ENCODE measurements around the gene PSAP. TPM values are rescaled to one million over a fixed set of nuclear protein-coding genes. Genes with fewer than 3 reads are reported as not detected.

PSAP gene
- total and polyA plus RNA-seq, 11 donors, result 454 to 2,171 (median 1,616) TPM

- Histone ChIP-seq H3K36me3 (peaks cover 0 to 100% (median 99%) of the 10 kb centered on the region in 9 donors), H3K4me1 (peaks cover 0 to 36% (median 0%) of the 10 kb centered on the region in 12 donors), H3K4me3 (no peak overlapping the region), H3K9me3 (no peaks in the 10 kb centered on the region), H3K27me3 (no peaks in the 10 kb centered on the region), H3K27ac (no peak overlapping the region)
- TF ChIP-seq POLR2A (IDR thresholded peaks at IDR 0.05), result no peak
- TF ChIP-seq, protein P1, sequence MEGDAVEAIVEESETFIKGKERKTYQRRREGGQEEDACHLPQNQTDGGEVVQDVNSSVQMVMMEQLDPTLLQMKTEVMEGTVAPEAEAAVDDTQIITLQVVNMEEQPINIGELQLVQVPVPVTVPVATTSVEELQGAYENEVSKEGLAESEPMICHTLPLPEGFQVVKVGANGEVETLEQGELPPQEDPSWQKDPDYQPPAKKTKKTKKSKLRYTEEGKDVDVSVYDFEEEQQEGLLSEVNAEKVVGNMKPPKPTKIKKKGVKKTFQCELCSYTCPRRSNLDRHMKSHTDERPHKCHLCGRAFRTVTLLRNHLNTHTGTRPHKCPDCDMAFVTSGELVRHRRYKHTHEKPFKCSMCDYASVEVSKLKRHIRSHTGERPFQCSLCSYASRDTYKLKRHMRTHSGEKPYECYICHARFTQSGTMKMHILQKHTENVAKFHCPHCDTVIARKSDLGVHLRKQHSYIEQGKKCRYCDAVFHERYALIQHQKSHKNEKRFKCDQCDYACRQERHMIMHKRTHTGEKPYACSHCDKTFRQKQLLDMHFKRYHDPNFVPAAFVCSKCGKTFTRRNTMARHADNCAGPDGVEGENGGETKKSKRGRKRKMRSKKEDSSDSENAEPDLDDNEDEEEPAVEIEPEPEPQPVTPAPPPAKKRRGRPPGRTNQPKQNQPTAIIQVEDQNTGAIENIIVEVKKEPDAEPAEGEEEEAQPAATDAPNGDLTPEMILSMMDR (IDR thresholded peaks at IDR 0.05), result no peak
- peak in 1 of 5 donors; percentile 3 for DNase-seq
- no peak for ATAC-seq
- intact Hi-C loops (cut with DNase I), result no loop called here
- 75 to 83% (median 79%) methylated on average over 6 to 11 of the region's 11 CpGs for WGBS, 4 donors
These were observed 25.8 kb downstream of the PSAP start for GRCh38 chr10:71825217-71825616.

GRCh38 chr10:71824333-71824732, 26.7 kb downstream of the PSAP start:
- intact Hi-C loops (cut with DNase I), result no loop called here
- TF ChIP-seq, protein P1 (IDR thresholded peaks at IDR 0.05), result no peak
- no peak for TF ChIP-seq POLR2A (IDR thresholded peaks at IDR 0.05)
- Histone ChIP-seq H3K27me3 (no peaks in the 10 kb centered on the region), H3K4me1 (peaks cover 0 to 34% (median 0%) of the 10 kb centered on the region in 12 donors), H3K4me3 (no peak overlapping the region), H3K9me3 (no peaks in the 10 kb centered on the region), H3K27ac (peak overlapping the region in 1 of 12 donors; percentile 10), H3K36me3 (peaks cover 0 to 100% (median 99%) of the 10 kb centered on the region in 9 donors)
- ATAC-seq (no peak), DNase-seq (no peak)
- WGBS, 4 donors, result 96 to 97% (median 96%) methylated on average over 3 of the region's 3 CpGs

DNA sequence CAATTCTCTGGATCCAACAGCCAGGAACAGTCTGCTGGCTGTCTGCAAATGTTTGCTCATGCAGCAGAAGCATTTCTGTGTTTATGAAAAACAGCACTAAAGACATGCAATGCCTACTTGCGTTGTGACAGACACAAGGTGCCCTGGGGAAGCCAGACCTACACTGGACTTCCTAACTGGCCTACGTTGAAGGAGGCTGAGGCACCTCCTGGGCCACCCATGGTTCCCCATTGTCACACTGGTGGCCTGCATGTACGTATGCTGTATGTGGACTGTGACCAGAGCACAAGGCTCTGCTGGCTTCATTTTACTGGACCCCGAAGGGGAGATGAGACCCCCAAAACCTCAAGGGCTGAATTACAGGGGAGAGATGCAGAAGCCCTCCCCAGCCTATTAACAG, 27.7 kb downstream of the PSAP start:
- H3K36me3 ChIP-seq, result peaks cover 0 to 100% (median 99%) of the 10 kb centered on the region in 9 donors
- no peak for ATAC-seq
- intact Hi-C loops (cut with DNase I), result no loop called here
- no peak overlapping the region for H3K27ac ChIP-seq
- H3K4me1 ChIP-seq, result peaks cover 0 to 36% (median 6%) of the 10 kb centered on the region in 12 donors
- TF ChIP-seq POLR2A (IDR thresholded peaks at IDR 0.05), result no peak
- TF ChIP-seq, protein P1 (IDR thresholded peaks at IDR 0.05), result no peak
- 80 to 89% (median 87%) methylated on average over 4 of the region's 4 CpGs for WGBS, 4 donors
- no peak overlapping the region for H3K4me3 ChIP-seq
- H3K27me3 ChIP-seq, result no peaks in the 10 kb centered on the region
- DNase-seq, result peak in 1 of 5 donors; percentile 5
- H3K9me3 ChIP-seq, result no peaks in the 10 kb centered on the region

- no peak for ATAC-seq
These were observed 28.9 kb downstream of the PSAP start for GRCh38 chr10:71821909-71822763.

More at GRCh38 chr10:71821909-71822763, 28.9 kb downstream of the PSAP start:
- peak in 1 of 5 donors; percentile 6 for DNase-seq
- Histone ChIP-seq H3K4me3 (no peak overlapping the region), H3K4me1 (peaks cover 0 to 48% (median 15%) of the 10 kb centered on the region in 12 donors), H3K9me3 (no peaks in the 10 kb centered on the region), H3K27me3 (no peaks in the 10 kb centered on the region), H3K27ac (no peak overlapping the region), H3K36me3 (peaks cover under 1 to 100% (median 98%) of the 10 kb centered on the region in 9 donors)
- intact Hi-C loops (cut with DNase I), result no loop called here
- no peak for TF ChIP-seq POLR2A (IDR thresholded peaks at IDR 0.05)
- TF ChIP-seq, protein P1 (IDR thresholded peaks at IDR 0.05), result no peak
- WGBS, 4 donors, result 87 to 96% (median 89%) methylated on average over 9 of the region's 9 CpGs
